GM18517 (cell line): ENCODE results near the gene LRRC17.

Experiments
- ATAC-seq: cut with Tn5 transposase; IDR thresholded peaks from one replicate; pipeline ENCODE4 v1.9.1; 2021; ENCODE audit warnings: mild to moderate bottlenecking, moderate library complexity; ENCODE audit not compliant: unreplicated experiment

LRRC17 gene

DNA sequence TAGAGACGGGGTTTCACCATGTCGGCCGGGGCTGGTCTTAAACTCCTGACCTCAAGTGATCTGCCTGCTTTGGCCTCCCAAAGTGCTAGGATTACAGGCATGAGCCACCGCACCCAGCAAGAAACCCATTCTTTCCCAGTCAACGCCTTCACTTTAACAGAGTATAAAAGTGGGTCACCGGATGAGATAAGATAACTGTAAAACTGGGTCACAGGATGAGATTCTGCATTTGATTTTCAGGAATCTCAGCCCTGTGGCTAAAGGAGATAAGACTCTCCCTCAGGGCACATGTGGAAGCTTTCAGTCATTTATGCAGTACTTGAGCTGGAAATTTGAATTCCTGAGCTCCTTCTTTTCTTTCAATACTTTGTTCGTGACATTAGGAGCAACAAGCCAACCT lies 70.8 kb downstream of the LRRC17 start:
- no peak for ATAC-seq

GRCh38 chr7:102985176-102985783 lies 72.5 kb downstream of the LRRC17 start:
- no peak for ATAC-seq

DNA sequence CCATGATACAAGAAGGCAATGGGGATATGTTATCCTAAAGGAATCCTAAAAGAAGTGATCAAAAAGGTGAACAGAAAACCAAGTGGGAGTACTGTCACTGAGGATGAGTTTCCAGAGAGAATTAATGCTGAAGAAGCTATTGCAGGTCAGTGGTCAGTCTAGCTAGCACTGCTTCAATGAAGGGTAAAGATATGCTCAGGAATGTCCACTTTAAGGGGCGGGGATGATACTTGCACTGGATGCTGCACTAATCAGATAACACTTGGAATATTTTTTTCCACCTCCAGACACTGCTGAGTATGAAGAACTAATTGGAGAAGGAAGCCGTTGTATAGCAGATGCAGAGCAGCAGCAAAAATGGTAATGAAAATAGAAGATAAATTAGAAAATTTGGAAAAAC lies 75.3 kb downstream of the LRRC17 start:
- ATAC-seq: no peak

DNA sequence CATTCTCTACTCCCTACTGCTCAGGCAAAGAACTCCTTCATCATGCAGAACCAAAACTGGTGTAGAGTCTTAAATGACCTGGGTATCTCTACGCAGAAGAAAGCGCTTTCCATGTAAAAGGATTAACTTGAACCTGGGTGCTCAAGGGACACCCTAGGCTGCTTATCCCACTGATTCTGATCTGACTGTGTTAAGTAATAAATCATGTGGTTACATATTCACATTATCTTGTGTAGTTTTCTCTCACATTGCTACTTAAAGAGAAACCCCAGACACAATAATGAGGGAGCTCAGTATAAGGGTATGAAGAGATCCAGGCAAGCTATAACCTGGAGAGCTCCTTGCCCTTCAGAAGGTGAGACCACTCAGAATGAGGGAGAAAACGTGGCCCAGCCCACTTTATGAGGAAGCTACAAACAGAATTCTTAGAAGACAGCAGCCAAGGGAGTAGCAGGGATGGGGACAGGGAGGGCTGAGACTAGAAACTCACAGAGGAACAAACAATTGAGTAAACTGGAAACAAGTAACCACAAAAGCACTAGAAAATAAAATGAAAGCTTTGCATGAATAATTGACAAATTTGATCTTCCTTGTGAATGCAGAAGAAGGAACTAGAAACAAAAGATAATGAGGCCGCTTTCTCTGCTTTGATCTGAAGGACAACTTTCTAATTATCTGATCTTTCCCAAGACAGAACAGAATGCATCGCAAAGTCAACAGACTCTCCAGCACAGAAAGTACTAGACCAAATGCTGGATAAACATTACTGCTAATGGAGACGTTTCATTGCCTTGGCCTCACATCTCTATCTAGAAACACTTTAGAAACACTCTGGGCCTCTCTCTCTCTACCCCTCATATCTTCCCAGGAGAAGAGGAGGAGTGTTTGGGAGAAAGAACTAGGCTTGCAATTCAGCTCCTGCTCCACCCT lies 76.1 kb downstream of the LRRC17 start:
- no peak for ATAC-seq

DNA sequence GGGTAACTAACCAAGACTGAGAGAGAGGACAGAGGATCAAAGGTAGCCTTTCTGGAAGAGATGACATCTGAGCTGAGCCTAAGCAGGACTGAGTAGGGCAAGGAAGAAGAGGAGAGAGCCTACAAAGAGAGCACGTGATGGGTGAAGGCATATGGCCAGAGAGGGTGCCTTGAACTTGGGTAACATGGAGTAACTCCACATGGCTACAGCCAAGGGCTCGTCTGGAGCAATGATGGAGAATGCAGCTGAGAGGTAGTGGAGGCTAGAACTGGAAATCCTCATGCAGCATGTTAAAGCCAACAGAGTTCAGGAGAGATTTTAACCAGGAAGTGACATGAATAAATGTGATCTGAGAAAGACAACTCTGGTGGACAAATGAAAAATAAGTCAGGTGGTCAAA lies 77.8 kb downstream of the LRRC17 start:
- ATAC-seq: no peak

DNA sequence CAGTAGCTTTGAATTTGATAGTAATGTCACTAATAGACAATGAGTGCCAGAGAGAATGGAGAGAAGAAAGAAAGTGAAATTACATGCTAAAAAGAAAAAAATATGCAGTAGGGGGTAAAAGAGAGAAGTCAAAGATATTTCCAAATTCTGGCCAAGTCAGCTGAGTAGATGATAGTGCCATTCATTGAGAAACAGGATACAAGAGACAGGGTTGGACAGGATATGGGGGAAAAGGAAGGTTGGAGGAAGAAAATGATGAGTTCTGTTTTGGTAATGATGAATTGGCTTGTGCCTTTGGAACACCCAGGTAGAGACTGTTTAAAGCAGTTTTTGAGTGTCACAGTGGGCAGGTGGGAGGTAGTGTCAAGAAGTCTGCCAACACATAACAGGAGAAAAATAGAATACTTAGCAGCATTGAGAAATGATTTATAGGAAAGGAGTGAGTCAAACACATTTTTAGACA lies 78.3 kb downstream of the LRRC17 start:
- no peak for ATAC-seq

DNA sequence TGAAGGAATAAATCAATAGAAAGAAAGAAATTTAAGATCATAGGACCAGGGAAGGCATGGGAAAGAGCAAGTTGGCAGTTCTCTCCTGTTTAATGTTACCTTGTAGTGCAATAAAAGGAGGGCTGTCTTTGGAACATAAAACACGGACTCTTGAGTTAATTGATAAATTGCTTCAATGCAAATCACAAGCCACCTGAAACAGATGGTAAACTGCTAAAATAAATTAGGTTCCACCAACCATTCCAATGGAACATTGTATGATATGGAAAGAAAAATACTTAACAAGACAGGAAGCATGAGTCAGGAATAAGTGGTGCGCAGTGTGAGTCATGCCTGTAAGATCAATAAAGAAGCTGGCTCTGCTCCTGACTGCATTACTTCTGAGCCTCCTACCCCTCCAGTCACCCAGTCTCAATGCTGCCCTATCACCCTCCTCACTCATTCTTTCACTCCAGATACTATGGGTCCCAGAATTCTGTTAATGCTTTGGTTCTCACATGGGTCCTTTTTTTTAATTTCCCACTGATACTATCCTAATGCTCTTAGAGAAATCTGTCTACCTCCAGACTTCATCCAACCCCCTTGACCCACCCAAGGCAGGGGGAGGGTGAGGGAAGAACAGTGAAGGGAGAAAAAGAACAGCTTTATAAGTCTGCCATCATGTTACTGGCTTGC lies 78.9 kb downstream of the LRRC17 start:
- ATAC-seq: no peak

DNA sequence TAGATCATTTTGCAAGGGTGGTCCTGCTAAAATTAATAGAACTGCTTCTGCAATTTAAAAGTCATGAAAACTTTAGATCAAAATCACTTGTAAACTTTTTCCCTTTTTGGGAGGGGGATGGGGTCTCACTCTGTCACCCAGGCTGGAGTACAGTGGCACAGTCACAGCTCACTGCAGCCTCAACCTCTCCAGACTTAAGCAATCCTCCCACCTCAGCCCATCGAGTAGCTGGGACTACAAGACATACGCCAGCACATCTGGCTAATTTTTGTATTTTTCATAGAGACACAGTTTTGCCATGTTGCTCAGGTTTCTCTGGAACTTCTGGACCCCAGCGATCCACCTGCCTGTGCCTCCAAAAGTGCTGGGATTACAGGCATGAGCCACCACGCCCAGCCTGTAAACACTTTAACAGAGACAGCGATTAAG lies 79.7 kb downstream of the LRRC17 start:
- no peak for ATAC-seq

- no peak for ATAC-seq
Measured at GRCh38 chr7:102992938-102993717, 80.3 kb downstream of the LRRC17 start.

DNA sequence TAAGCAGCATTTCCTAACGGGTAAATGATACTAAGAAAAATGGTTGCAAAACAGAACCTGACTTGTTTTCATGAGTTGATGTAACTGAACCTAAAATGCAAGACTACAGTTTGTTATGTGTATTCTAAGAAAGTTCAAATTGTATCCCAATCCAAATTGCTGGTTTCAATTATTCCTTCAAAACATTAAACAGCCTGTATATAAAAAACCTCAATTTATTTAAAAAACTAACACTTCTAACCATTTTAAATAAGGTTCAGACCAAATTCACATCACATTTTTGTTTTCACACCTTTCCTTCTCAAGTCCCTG lies 80.9 kb downstream of the LRRC17 start:
- no peak for ATAC-seq

- no peak for ATAC-seq
Measured at GRCh38 chr7:102994567-102994966, 81.8 kb downstream of the LRRC17 start.
